Stimulated activated CD8-positive, alpha-beta memory T cell treated with anti-CD3 and anti-CD28 coated beads, Interleukin-7, amount 100 ng/mL, for 48 hours (primary cell): ENCODE measurements around the gene CCSER1.

Experiments
- DNase-seq, 2 donors: peaks; one replicate each; pipeline ENCODE4 v3.0.0-alpha.2; 2020; ENCODE audit warnings: low read depth in 1 of 2; ENCODE audit errors: extremely low read depth in 1 of 2

Gene CCSER1

DNA sequence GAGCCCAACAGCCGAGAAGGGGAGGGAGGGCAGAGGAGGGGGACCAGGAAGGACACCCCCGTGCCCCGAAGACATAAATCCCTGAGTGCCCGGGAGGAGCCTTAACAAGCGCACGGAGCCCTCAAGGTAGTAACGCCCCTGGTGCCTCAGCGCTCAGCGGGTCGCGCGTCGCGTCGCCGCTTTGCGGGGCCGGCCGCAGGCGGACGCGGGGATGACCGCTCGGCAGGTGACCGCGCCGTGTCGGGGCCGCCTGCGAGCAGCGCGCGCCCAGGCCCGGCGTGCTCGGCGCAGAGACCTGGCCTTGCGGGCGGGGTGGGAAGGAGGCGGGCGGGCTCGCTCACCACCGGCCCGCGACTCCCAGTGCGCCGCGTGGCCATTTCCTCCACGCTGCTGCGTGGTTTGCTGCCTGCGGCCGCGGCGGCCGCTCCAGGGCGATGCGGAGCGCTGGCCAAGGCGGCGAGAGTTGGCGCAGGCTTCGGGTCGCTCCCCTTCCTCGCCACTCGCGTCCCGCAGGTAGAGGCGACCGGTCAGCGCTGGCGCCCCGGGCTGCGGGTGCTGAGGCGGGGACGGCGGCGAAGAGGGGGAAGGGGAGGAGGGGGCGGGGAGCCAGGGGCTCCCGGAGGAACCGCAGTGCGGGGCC, 632 bp downstream of the CCSER1 start:
- no peak for DNase-seq

DNA sequence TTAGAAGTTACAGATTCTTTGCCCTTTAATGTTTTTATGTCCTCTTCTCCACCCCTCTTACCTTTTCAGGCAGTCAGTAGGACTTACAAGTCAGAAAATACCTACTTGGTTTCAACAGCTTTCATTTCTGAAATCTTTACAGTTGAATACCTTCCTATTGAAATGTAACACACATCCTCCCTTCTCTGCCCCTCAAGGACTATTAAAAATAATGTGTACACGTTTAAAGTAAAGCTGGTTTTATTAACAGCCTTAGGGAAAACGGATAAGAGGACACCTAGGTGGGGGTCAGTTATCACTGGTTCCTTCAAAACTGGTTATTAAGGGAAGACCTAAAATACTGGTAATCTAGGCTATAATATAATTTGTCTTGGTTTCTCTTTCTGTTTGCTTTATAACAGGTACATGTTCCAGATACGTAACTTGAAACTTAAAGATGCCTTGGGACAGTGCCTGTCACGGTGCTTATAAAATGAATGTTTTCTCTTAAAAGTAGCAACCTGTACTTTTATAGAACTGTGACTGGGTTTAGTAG, 1.8 kb downstream of the CCSER1 start:
- no peak for DNase-seq

DNA sequence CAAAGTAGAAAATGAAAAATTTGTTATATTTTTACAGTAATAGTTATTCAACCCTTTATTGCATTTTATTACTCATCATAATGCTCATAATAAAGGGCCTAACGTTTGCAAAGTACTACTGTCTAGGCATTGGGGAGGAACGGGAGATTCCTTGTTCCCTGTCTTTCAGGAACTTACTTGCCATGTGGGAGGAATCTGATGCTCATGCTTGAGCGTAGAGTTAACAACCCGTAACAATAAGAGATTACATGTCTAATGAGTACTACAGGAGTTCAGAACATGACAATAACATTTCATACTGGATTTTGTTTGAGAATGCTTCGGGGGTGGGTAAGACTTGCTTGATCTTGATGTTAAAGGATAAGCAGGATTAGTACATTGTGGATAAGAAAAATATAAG, 2.9 kb downstream of the CCSER1 start:
- DNase-seq: no peak

DNA sequence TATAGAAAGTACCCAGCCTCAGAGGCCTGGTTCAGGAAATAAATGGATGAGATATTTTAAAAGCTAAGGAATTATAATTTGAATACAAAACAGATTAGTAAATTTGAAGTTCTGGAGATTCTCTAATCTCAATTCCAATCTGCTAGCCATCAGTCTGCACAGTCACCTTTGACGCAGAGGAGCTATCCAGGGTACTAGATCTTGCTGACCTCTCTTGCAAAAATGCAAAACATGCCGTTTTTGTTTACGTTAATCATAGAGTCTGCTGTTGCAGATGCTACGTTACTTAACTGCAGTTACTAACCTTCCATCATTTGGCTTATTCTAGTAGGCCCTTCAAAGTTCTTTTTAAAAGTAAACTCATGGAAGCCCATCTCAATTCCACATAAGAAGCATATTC, 10.4 kb downstream of the CCSER1 start:
- no peak for DNase-seq

DNA sequence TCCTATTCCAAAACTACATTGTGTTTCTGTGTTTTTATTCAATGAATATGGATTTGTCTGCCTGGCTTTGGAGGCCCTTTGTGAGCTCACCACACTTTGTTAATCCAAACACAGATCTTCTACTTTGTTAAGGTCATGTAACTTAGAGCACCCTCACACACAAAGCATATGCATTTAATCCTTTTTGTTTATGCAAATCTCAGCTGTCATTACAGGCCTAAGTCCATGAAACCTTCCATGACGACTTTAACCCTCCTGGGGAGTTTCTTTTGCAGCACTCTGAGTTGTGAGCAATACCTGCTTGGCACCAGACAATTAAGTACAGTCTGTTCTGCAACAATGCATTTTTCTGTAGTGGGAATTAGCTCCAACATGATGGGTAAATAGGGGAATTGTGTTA, 14.9 kb downstream of the CCSER1 start:
- DNase-seq: no peak

DNA sequence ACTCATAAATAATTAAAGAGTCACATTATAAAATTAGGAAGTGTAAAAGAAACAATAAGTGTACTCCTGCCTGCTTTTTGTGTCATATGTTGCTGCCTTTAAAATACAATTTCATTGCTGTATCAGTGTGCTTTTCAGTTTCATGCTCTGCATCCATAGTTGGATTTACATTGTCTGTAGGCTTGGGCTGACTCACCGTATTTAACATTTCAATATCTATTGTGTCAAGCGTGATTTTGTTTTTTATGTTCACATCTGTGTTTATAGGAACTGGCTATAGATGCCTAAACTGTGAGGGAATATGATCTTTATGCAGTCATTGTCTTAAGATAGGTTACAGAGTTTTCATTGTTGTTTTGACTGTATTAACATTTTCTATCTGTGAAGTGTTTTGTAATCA, 18.1 kb downstream of the CCSER1 start:
- no peak for DNase-seq

DNA sequence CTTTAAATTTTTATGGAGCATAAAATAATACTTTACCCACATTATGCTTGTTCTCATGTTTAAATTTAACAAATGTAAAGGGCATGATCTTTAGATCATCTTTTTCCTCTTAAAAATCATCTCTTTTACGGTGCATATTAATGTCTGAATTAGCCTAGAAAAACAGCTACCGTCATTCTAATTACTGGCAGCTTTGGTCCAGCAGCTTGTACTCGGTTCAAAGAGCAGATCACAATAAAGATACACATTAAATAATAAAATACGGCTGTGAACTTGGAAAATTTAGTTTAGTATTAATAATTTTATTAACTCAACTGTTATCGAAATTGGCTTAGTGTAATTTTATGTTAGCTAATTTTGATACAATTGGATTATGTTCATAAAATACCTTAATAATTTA, 19.1 kb downstream of the CCSER1 start:
- no peak for DNase-seq

DNA sequence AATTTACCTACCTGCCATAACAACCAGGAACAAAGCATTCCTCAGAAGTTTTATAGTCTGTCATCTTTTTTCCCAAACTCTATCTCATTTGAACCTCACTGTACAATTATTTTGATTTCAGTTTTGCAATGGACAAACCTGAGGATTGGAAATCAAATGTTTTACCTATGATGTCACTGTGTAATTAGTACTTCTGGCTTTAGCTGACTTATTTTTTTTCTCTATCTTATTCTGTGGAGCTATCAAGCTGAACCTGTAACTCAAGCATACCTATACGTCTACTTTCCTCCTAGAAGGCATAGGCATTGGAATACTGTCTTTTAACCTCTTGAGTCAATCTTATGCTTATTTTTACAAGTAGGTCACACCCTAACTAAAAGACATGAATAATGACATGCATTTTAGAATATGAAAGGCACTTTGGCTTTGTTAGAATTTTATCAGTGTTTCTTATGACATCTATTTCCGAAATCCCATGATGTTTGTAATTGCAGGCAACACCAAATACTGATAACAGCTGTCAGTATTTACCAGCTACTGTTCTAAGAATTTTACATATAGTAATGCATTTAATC, 21.5 kb downstream of the CCSER1 start:
- no peak for DNase-seq

DNA sequence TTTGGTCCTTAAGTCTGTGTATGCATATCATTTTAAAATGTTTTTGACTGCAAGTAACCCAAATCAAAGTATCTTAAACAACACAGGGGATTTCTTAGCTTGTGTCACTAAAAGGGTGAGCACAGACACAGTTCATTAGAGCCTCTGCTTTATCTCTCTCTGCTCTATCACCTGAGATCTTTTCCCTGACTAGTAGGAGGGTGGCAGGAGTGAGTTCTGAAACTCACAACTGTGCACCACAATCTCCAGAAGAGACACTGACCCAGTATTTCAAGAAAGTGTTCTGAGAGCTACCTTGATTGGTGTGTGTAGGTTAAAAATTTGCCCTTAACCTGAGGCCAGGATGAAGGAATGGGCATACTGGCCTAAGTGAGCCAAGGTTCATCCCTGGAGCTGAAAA, 24.8 kb downstream of the CCSER1 start:
- no peak for DNase-seq

DNA sequence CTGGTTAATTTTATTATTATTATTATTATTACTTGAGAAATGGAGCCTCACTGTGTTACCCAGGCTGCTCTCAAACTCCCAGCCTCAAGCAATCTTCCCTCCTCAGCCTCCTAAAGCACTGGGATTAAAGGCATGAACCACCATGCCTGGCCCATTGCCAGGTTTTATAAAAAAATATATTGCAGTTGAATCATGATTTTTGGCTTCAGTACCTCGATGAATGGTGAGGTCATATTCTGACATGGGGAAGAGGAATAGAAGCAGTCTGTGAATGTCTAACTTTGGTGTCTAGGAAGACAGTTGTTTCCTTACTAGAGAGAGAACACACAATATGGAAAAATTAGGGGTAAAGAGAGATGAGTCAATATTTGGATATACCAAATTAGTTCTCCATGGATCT, 32.0 kb downstream of the CCSER1 start:
- no peak for DNase-seq

DNA sequence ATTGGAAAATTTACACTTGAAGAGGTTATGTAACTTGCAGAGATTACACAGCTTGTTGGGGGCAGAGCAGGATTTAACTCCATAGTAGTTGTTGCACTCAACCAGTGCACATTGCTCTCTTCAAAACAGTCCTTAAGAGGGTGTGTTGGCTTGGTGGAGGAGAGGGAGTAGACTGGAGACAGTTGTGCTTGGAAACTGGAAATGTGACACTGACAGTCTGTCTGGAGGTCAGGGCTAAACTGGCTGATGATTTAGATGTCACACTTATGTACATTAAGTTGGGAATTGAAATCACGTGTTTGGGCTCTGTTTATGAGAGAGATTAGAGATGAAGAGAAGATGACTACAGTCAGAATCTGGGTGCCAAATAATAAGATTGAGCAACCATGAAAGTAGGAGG, 32.9 kb downstream of the CCSER1 start:
- DNase-seq: no peak

DNA sequence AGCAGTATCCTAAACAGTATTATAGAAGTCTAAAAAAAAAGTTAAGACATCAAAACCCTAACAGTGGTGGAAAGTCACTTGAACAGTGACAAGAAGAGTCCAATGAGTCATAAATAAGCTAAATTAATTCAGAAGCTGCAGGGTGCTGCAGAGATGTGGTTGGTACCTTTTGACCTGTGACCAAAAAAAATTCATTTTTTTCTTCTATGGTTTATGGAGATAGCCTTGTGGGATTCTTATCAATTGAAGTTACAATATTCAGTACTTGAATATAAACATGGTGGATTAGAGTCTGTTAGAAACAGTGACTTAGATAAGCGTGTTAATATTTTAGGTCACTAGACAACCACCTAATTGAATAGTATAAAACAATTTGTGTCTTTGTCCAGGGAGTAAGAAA, 35.4 kb downstream of the CCSER1 start:
- DNase-seq: no peak

DNA sequence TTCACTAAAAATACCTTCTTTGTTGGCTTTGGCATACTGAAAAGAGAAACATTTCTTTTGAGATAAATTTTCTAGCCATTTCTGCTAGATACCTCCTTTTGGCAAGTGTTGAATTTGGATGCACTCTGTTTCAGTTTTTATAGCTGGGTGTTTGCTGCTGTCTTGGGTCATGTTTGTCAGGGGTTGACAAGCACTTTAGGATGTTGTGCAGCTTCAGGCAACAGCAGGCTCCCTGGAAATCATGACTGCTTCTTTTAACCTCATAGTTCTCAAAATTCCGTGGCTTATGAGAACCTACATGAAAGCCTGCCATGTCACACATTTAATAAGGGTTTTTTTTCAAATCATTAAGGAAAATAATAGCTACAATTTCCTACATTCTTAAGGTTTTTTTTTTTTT, 36.7 kb downstream of the CCSER1 start:
- no peak for DNase-seq

DNA sequence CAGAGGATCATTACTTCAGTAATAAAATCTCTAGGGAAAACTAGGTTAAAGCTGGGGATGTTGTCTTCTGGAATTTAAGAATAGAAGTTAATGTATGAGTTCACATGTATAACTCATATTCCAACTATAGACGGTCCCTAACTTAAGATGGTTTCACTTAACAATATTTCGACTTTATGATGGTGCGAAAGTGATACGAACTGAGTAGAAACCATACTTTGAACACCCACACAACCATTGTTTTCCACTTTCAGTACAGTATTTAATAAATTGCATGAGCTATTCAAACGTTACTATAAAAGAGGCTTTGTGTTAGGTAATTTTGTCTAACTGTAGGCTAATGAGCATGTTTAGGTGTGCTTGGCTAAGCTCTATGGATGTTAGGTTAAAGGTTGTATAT, 38.7 kb downstream of the CCSER1 start:
- no peak for DNase-seq

DNA sequence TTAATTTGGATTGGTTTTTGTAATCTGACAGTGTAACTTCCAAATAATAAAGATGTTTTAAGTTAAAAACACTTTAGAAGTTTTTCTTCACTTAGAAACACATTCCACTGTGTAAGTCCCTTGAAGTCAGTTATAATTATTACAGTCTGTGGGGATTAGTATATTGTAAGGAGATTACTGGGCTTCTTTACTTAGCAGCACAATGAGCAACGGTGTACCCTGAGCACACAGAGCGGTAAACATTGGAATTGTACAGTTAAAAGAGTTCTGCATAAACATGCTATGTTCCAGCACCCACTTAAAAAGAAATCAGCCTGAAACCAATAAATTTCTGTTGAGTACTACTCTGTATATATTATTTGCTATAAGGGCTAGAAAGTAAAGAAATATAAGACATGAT, 44.3 kb downstream of the CCSER1 start:
- no peak for DNase-seq

DNA sequence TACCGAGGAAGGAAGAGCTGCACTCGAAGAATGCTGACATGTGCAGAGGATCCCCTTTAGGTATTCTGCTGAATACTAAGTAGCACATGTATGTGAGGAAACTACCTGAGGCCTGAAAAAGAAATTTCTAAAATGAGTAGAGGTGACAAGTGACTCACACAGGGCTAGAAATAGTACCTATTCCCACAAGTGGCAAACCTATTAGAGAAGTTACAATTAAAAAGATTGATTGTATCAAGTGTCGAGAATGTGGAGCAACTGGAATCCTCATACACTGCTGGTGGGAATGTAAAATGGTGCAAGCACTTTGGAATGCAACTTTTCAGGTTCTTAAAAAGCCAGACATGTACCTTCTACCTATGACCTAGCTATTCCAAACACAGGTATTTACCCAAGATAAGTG, 47.4 kb downstream of the CCSER1 start:
- no peak for DNase-seq

DNA sequence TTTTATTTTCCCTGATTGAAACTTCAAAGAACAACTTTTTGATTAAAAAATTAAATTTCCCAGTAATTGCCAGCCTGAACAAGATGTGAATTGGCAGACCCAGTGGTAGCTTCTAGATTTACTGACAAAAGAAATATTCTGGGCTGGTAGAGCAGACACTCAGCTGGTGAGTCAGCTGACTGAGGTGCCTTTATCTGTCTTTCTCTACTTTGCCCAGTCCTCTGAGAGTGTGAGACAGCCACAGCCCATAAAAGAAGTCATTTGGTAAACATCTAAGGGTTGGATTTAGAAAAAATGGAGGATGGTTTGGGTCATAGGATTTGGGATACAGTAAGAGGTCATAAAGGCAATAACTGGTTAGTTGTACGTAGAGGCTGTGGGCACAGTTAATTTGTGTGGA, 54.5 kb downstream of the CCSER1 start:
- DNase-seq: no peak

DNA sequence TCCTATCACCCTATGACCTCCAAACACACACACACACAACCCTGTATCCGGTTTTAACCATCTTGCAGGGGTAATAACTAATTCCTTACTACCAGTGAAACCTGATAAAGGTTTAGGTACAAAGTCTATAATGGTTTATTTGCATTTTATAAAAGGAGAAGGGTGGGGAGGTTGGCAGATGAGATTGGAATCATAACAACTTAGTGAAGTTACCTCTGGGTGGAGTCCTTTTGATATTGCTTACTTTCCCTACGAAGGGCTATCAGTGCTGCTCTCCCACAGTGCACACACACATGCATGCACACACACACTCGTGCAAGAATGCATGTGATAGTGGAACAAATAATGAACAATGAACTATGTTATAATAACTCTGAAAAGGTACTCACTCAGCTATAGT, 56.1 kb downstream of the CCSER1 start:
- DNase-seq: no peak

DNA sequence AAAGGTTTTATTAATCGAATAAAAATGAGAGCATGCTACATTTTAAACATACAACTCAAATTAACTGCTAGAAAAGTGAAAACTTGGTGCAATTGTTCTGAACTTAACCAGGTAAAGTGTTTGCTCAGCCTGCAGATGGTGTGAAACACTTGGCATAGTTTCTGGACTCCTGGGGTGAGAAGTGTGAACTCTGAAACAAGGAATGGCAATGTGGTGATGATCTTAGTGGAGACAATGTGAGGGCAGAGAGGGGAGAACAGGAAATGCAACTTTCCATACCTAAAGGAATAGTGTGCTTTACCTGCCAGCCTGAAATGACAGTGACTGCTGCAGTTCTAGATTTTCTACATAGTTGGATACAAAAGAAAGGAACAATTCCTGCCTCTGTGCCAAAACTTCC, 57.4 kb downstream of the CCSER1 start:
- no peak for DNase-seq

DNA sequence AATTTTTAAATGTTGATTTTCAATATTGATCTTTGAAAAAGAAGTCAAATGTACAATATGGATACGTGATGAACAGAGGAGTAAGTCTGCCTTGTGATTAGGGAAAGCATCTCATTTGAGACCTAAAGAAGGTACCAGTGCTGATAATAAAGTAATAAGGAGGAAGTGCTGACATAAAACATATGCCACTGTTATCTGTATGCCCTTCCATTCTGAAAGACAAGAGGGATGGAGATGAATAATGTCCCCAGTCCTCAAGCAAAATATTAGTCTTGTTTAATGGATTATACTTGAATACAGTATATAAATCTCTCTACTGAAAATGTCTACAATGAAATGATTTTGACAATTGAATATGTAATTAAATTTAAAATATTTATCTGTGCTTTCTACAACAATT, 58.2 kb downstream of the CCSER1 start:
- no peak for DNase-seq

DNA sequence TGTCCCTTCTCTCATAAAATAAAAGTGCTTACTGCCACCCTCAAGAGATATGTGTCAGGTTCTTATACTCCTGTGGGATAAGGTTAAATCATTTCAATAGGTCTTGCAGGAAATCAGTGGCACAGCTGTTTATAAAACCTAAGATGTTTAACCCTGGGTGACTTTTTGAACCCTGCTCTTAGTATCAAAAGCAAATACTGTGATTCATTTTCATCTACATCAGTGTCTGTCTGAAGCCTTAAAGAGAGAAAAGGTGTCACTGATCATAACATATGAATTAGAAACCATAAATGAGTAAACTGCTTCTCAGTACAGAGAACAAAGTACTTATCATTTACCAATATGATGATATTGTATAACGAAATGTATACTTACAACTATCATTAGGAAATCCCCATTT, 59.0 kb downstream of the CCSER1 start:
- DNase-seq: no peak

DNA sequence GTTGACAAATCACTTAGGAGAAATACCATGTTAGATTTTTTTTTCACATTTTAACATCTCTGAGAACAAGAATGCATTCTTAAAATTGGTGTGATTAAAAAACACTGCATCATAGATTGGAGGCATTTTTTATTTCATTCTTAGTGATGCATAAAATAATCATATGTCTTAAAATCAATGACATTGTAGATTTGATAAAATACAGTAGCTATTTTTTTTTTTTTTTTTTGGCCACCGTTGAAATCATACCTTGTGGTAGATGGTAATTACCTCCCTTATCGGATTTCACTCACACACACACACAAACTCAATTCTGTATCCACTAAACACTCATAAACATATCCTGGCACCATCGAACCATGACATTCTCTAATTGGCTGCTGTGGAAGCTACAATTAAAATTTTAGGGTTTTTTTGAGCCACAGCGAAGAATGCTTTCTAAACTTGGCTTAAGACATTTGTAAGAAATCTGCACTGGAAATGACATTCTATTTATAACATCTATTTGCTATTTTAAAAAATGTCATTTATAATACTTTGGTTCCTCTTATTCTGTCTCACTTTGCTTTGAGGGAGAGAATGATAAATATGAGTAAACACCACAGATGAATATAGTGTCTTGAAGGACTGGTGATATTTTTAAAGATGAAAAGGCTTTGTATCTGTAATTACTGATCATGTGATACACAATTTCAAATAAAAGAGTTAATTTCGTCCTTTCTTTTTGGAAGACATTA, 60.1 kb downstream of the CCSER1 start:
- DNase-seq: no peak
